GM12891 (cell line): ENCODE data around the gene TREX2.

Experiments
- PAX5 ChIP-seq: IDR thresholded peaks from 2 replicates; pipeline ENCODE4 v1.6.1; 2011; ENCODE audit warnings: low read length, moderate library complexity, mild to moderate bottlenecking; ENCODE audit not compliant: insufficient read depth, severe bottlenecking
- POLR2A ChIP-seq: IDR thresholded peaks from 2 replicates; pipeline ENCODE4 v1.6.1; 2011; ENCODE audit warnings: low read depth, low read length, control low read depth
- POLR2AphosphoS5 ChIP-seq: IDR thresholded peaks from 2 replicates; pipeline ENCODE4 v1.6.1; 2011; ENCODE audit warnings: low read depth, low read length, control low read depth
- POU2F2 ChIP-seq: IDR thresholded peaks from 2 replicates; pipeline ENCODE4 v1.6.1; 2011; ENCODE audit warnings: low read depth, mild to moderate bottlenecking, control low read depth, low read length, moderate library complexity
- SPI1 ChIP-seq: IDR thresholded peaks from 2 replicates; pipeline ENCODE4 v1.6.1; 2011; ENCODE audit warnings: low read depth, low read length, control low read depth
- TAF1 ChIP-seq: IDR thresholded peaks from 2 replicates; pipeline ENCODE4 v1.6.1; 2011; ENCODE audit warnings: low read depth, low read length, control low read depth

- TF ChIP-seq TAF1, result no peak
- no peak for TF ChIP-seq POLR2AphosphoS5
- no peak for TF ChIP-seq POLR2A
- no peak for TF ChIP-seq PAX5
- TF ChIP-seq SPI1, result no peak
- TF ChIP-seq POU2F2, result no peak
These were observed 37.6 kb downstream of the TREX2 start for GRCh38 chrX:153408221-153408721.
